Adrenal gland (tissue), 5 donors: ENCODE measurements around the gene RHOU.

Source experiments
- CTCF ChIP-seq, 6 experiments: fragments of 450-650 bp in 4 of 6; fragments of 200-600 bp in 2 of 6; sonication (generic) in 1 of 6; IDR thresholded peaks; 1 replicate in 5 of 6; 2 replicates in 1 of 6; pipeline versions ENCODE4 v1.5.1 to v1.8.0; 2016 to 2021; ENCODE audit warnings: antibody characterized with exemption in 6 of 6, mild to moderate bottlenecking in 2 of 6, moderate library complexity in 1 of 6
- POLR2A ChIP-seq, 2 donors: fragments of 450-650 bp; IDR thresholded peaks; one replicate each; pipeline ENCODE4 v1.6.1; 2017; ENCODE audit warnings: antibody characterized with exemption in 2 of 2, mild to moderate bottlenecking in 2 of 2, moderate library complexity in 1 of 2
- donor health status: DM: no; HTN: no; CAD: no.

GRCh38 chr1:228755800-228756199, 20.5 kb downstream of the RHOU start:
- TF ChIP-seq POLR2A (IDR thresholded peaks at IDR 0.05): no peak
- TF ChIP-seq CTCF (IDR thresholded peaks at IDR 0.05): no peak
